CD14-positive monocyte (primary cell): ENCODE data around the gene ZNF408. TPM values are rescaled to one million over a fixed set of nuclear protein-coding genes. Genes with fewer than 3 reads are reported as not detected.
A peak's percentile ranks its signal among the peaks of the same experiment; 100 is the strongest.

Source experiments
- DNase-seq, 3 donors: peaks; one replicate each; pipeline ENCODE4 v3.0.0-alpha.2; 2011 to 2022
- H2AFZ ChIP-seq: 2 replicates; pipeline ENCODE4 v1.6.0; 2012; ENCODE audit warnings: mild to moderate bottlenecking, low read depth, low read length, inconsistent platforms; ENCODE audit not compliant: insufficient read depth, poor library complexity, severe bottlenecking
- H3K27ac ChIP-seq, 2 donors: 1 replicate in 1 of 2; 2 replicates in 1 of 2; pipeline ENCODE4 v1.5.1; 2012 to 2013; ENCODE audit warnings: low read length in 2 of 2, control low read depth in 1 of 2, inconsistent platforms in 1 of 2, low read depth in 1 of 2, mild to moderate bottlenecking in 1 of 2
- H3K27me3 ChIP-seq, 2 donors: one replicate each; pipeline versions ENCODE4 v1.6.0 to v1.6.1; 2011 to 2013; ENCODE audit warnings: low read length in 2 of 2; ENCODE audit not compliant: control insufficient read depth in 2 of 2, insufficient read depth in 2 of 2
- H3K36me3 ChIP-seq, 2 donors: replicated peaks in 1 of 2; 1 replicate in 1 of 2; 2 replicates in 1 of 2; pipeline versions ENCODE4 v1.5.1 to v1.6.1; 2012 to 2013; ENCODE audit warnings: low read length in 2 of 2, control low read depth in 1 of 2, inconsistent platforms in 1 of 2, mild to moderate bottlenecking in 1 of 2; ENCODE audit not compliant: insufficient read depth in 2 of 2, control insufficient read depth in 1 of 2
- H3K4me1 ChIP-seq, 2 donors: 1 replicate in 1 of 2; 2 replicates in 1 of 2; pipeline versions ENCODE4 v1.5.1 to v1.6.1; 2012 to 2013; ENCODE audit warnings: low read length in 2 of 2, control low read depth in 1 of 2, inconsistent platforms in 1 of 2, mild to moderate bottlenecking in 1 of 2, moderate library complexity in 1 of 2; ENCODE audit not compliant: insufficient read depth in 2 of 2, control insufficient read depth in 1 of 2
- H3K4me2 ChIP-seq: replicated peaks from 2 replicates; pipeline ENCODE3; 2012; ENCODE audit warnings: low read length, moderate library complexity, mild to moderate bottlenecking; ENCODE audit not compliant: poor library complexity, severe bottlenecking; ENCODE audit errors: extremely low read depth
- H3K4me3 ChIP-seq, 3 experiments: fragments of 200-600 bp in 1 of 3; sonication (generic) in 1 of 3; replicated peaks in 1 of 3; 1 replicate in 2 of 3; 2 replicates in 1 of 3; pipeline ENCODE4 v1.5.1; 2011 to 2013; ENCODE audit warnings: low read length in 3 of 3, mild to moderate bottlenecking in 3 of 3, control low read depth in 2 of 3, low read depth in 2 of 3, inconsistent platforms in 1 of 3, moderate library complexity in 1 of 3
- H3K79me2 ChIP-seq: 2 replicates; pipeline ENCODE4 v1.6.0; 2012; ENCODE audit warnings: mild to moderate bottlenecking, control low read depth, inconsistent platforms, low read length, moderate library complexity; ENCODE audit not compliant: insufficient read depth
- H3K9ac ChIP-seq: 2 replicates; pipeline ENCODE4 v1.6.0; 2017; ENCODE audit warnings: low read length, mild to moderate bottlenecking; ENCODE audit not compliant: insufficient read depth, poor library complexity, severe bottlenecking
- H3K9me3 ChIP-seq, 2 donors: replicated peaks in 1 of 2; 1 replicate in 1 of 2; 2 replicates in 1 of 2; pipeline versions ENCODE4 v1.5.1 to v1.6.1; 2012 to 2013; ENCODE audit warnings: low read length in 2 of 2, control low read depth in 1 of 2; ENCODE audit not compliant: control insufficient read depth in 1 of 2, insufficient read depth in 1 of 2
- H4K20me1 ChIP-seq: 2 replicates; pipeline ENCODE4 v1.6.0; 2012; ENCODE audit warnings: mild to moderate bottlenecking, low read length, control low read depth, moderate library complexity; ENCODE audit not compliant: insufficient read depth
- H3K27ac Mint-ChIP-seq, 7 donors: one replicate each; pipeline ENCODE4 v1.8.0; 2020; ENCODE audit warnings: mild to moderate bottlenecking in 7 of 7, mixed read lengths in 7 of 7, moderate library complexity in 6 of 7, inconsistent platforms in 2 of 7
- H3K27me3 Mint-ChIP-seq, 3 donors: one replicate each; pipeline ENCODE4 v1.8.0; 2021 to 2022; ENCODE audit warnings: low read depth in 3 of 3, mild to moderate bottlenecking in 3 of 3, mixed read lengths in 3 of 3, moderate library complexity in 3 of 3, inconsistent platforms in 1 of 3
- H3K36me3 Mint-ChIP-seq, 2 donors: one replicate each; pipeline ENCODE4 v1.8.0; 2020; ENCODE audit warnings: mixed read lengths in 2 of 2, inconsistent platforms in 1 of 2, mild to moderate bottlenecking in 1 of 2
- H3K4me1 Mint-ChIP-seq: one replicate; pipeline ENCODE4 v1.8.0; 2020; ENCODE audit warnings: mild to moderate bottlenecking, mixed read lengths
- H3K4me3 Mint-ChIP-seq, 2 donors: one replicate each; pipeline ENCODE4 v1.8.0; 2020; ENCODE audit warnings: mild to moderate bottlenecking in 2 of 2, mixed read lengths in 2 of 2, moderate library complexity in 1 of 2
- H3K9me3 Mint-ChIP-seq, 7 donors: one replicate each; pipeline ENCODE4 v1.8.0; 2020 to 2022; ENCODE audit warnings: mixed read lengths in 7 of 7, mild to moderate bottlenecking in 6 of 7, moderate library complexity in 6 of 7, inconsistent platforms in 2 of 7
- WGBS: methylation state at CpG from one replicate; pipeline ENCODE4 v1.1.5; 2013; ENCODE audit warnings: missing lambda C conversion rate; ENCODE audit not compliant: insufficient coverage; 5-methylcytosine and 5-hydroxymethylcytosine counted together
- intact Hi-C, 2 donors: fragments of 100-400 bp; cut with micrococcal nuclease; formaldehyde crosslinking; loops; one replicate each; pipeline versions ENCODE4 v1.15.0 to v1.15.1; 2023
- polyA plus RNA-seq, 3 donors: library from polyadenylated mRNA; depleted of rRNA in 1 of 3; unstranded in 2 of 3; stranded (reverse) in 1 of 3; fragments of 300-500 nt in 2 of 3; fragments of >200 nt in 1 of 3; fragmentation: Illumina TruSeq in 2 of 3; gene quantifications; 1 replicate in 2 of 3; 2 replicates in 1 of 3; pipeline ENCODE4 v1.2.3, GENCODE V29; 2012 to 2021
- TF ChIP-seq, protein P1 (sequence below): fragments of 200-600 bp; IDR thresholded peaks from one replicate; pipeline ENCODE4 v1.8.0; 2022; ENCODE audit warnings: antibody characterized with exemption, mild to moderate bottlenecking

Gene ZNF408
- polyA plus RNA-seq, 3 donors, result 4.1 to 4.5 (median 4.2) TPM

DNA sequence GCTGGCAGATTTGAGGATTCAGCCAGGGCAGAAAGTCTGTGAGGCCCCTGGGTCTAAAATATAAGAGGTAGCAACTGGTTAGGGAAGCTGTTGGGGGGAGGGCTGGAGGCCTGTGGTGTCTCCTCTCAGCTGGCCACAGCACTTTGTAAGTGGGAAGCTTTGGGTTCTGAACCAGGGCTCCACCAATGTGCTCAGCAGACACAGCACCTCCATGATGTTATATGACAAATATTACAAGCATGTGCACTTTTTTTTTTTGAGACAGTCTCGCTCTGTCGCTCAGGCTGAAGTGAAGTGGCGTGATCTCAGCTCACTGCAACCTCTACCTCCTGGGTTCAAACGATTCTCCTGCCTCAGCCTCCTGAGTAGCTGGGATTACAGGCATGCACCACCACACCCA lies 8.4 kb upstream of the ZNF408 start:
- Histone ChIP-seq H2AFZ (no peak overlapping the region), H3K27ac (peak overlapping the region in 1 of 2 donors; percentile 26), H3K4me1 (no peaks in the 10 kb centered on the region), H3K79me2 (peaks cover 77% of the 10 kb centered on the region), H4K20me1 (peaks cover 58% of the 10 kb centered on the region), H3K36me3 (peaks cover 70 to 97% of the 10 kb centered on the region in 2 donors), H3K9me3 (no peaks in the 10 kb centered on the region), H3K27me3 (no peaks in the 10 kb centered on the region), H3K9ac (no peak overlapping the region), H3K4me3 (no peak overlapping the region), H3K4me2 (no peak overlapping the region)
- intact Hi-C loops, result no loop called here
- Mint-ChIP-seq H3K9me3 (no peaks in the 10 kb centered on the region), H3K27ac (peak overlapping the region in 3 of 7 donors; percentile 2 to 60 (median 50)), H3K4me1 (peaks cover 5% of the 10 kb centered on the region), H3K4me3 (no peak overlapping the region), H3K27me3 (peaks cover 0 to 4% (median 0%) of the 10 kb centered on the region in 3 donors), H3K36me3 (peaks cover 68 to 95% of the 10 kb centered on the region in 2 donors)
- 96% methylated on average over 4 of the region's 4 CpGs for WGBS
- no peak for DNase-seq
- TF ChIP-seq, protein P1, sequence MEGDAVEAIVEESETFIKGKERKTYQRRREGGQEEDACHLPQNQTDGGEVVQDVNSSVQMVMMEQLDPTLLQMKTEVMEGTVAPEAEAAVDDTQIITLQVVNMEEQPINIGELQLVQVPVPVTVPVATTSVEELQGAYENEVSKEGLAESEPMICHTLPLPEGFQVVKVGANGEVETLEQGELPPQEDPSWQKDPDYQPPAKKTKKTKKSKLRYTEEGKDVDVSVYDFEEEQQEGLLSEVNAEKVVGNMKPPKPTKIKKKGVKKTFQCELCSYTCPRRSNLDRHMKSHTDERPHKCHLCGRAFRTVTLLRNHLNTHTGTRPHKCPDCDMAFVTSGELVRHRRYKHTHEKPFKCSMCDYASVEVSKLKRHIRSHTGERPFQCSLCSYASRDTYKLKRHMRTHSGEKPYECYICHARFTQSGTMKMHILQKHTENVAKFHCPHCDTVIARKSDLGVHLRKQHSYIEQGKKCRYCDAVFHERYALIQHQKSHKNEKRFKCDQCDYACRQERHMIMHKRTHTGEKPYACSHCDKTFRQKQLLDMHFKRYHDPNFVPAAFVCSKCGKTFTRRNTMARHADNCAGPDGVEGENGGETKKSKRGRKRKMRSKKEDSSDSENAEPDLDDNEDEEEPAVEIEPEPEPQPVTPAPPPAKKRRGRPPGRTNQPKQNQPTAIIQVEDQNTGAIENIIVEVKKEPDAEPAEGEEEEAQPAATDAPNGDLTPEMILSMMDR, result no peak

DNA sequence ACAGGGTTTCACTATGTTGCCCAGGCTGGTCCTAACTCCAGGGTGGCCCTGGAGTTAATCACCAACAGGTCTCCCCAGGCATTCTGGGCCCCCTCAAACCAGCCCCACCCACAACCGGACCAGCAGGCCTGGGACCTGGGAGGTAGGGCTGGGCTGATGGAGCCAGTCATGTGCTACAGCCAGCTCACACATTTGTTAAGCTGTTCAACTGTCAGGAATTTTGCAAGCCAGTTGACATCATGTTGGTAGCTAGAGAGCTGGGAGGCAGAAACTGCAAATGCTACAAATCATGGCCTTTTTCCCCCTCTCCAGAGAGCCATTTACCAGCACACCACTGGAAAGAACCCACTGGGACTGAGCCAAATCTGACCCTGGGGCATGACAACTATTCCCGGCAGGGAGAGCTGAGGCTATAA lies 7.2 kb upstream of the ZNF408 start:
- no peak for DNase-seq
- Histone ChIP-seq H3K4me2 (no peak overlapping the region), H3K79me2 (peaks cover 77% of the 10 kb centered on the region), H3K27ac (no peak overlapping the region), H3K27me3 (no peaks in the 10 kb centered on the region), H3K36me3 (peaks cover 58 to 93% of the 10 kb centered on the region in 2 donors), H2AFZ (no peak overlapping the region), H3K9ac (no peak overlapping the region), H3K9me3 (no peaks in the 10 kb centered on the region), H4K20me1 (peaks cover 63% of the 10 kb centered on the region), H3K4me3 (no peak overlapping the region), H3K4me1 (peaks cover 2 to 11% of the 10 kb centered on the region in 2 donors)
- no CpG with 5 or more reads among the region's 2 CpGs for WGBS
- peaks cover 60 to 91% of the 10 kb centered on the region in 2 donors for H3K36me3 Mint-ChIP-seq
- H3K27ac Mint-ChIP-seq, result peak overlapping the region in 2 of 7 donors; percentile 15 to 19
- H3K4me3 Mint-ChIP-seq, result no peak overlapping the region
- TF ChIP-seq, protein P1, result no peak
- H3K27me3 Mint-ChIP-seq, result peaks cover 0 to 4% (median 0%) of the 10 kb centered on the region in 3 donors
- peaks cover 0 to 2% (median 0%) of the 10 kb centered on the region in 7 donors for H3K9me3 Mint-ChIP-seq
- H3K4me1 Mint-ChIP-seq, result peaks cover 16% of the 10 kb centered on the region
- intact Hi-C loops, result no loop called here
